ENCODE data around the gene LRRC8D.
"Not testable (repeated sequence)": the region's sequence is repeated elsewhere in the genome, so short reads cannot be mapped to it uniquely, and the experiment has no call there.

Gene LRRC8D

GRCh38 chr1:89820422-89821321 lies at the start of gene LRRC8D:
Gene LRRC8D (plus strand): TSS chr1:89821032. CDS start chr1:89933069, 112,037 bp downstream.
- in situ Hi-C loops (cut with MboI; ENCODE audit: low sequenced_read_pairs), result no loop called here

DNA sequence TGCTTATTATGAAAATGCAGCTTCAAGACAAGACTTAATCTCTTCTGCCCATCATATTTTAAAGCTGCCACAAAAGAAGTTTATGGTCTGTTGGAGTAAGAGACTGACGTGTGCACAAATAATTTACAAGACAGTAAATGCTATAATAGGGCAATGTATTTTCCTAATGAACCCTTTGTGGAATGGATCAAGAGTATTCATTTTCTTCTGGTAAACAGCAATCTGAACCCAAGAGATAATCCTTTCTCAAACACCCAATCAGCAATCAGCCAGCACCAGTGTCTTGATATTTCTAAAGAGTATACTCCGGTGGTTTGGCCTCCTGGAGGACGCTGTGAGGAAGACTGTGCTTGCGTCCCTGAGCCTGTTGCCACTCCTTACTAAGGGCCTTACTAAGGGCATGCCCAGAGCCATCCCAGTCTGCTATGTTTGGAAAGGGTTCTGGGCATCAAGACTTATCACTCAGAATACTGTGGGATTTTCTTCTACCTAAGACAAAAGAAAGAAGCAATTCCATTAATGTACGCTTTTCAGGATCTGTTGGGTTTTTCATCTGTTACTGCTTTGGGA lies 48.8 kb upstream of the LRRC8D start:
- in situ Hi-C loops (cut with MboI; ENCODE audit: low sequenced_read_pairs), result loop anchor here (25.0 kb wide), 1 partner anchor 285 kb away; no protein-coding TSS in a partner anchor

GRCh38 chr1:89776104-89776503 lies 44.7 kb upstream of the LRRC8D start:
- in situ Hi-C loops (cut with MboI; ENCODE audit: low sequenced_read_pairs), result not testable (repeated sequence)

DNA sequence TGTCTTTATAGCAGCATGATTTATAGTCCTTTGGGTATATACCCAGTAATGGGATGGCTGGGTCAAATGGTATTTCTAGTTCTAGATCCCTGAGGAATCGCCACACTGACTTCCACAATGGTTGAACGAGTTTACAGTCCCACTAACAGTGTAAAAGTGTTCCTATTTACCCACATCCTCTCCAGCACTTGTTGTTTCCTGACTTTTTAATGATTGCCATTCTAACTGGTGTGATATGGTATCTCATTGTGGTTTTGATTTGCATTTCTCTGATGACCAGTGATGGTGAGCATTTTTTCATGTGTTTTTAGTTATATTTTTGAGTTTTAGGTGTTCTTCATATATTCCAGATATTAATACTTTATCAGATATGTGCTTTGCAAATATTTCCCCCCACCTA lies 43.6 kb upstream of the LRRC8D start:
- in situ Hi-C loops (cut with MboI; ENCODE audit: low sequenced_read_pairs), result not testable (repeated sequence)

- in situ Hi-C loops (cut with MboI; ENCODE audit: low sequenced_read_pairs), result no loop called here
Measured at GRCh38 chr1:89779151-89779940, 41.5 kb upstream of the LRRC8D start.

DNA sequence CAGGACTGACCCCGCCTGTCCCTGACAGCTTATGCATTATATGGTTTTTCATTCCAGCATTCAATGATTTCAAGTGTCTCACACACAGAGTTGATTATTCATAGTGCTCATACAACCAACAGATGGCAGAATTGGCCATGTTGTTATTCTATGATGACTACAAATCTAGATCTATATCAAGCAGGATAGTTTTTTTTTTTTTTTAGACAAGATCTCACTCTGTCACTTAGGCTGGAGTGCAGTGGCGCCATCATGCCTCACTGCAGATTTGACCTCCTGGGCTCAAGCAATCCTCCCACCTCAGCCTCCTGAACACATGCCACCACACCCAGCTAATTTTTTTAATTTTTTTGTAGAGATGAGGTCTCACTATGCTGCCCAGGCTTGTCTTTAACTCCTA lies 40.1 kb upstream of the LRRC8D start:
- in situ Hi-C loops (cut with MboI; ENCODE audit: low sequenced_read_pairs), result no loop called here

DNA sequence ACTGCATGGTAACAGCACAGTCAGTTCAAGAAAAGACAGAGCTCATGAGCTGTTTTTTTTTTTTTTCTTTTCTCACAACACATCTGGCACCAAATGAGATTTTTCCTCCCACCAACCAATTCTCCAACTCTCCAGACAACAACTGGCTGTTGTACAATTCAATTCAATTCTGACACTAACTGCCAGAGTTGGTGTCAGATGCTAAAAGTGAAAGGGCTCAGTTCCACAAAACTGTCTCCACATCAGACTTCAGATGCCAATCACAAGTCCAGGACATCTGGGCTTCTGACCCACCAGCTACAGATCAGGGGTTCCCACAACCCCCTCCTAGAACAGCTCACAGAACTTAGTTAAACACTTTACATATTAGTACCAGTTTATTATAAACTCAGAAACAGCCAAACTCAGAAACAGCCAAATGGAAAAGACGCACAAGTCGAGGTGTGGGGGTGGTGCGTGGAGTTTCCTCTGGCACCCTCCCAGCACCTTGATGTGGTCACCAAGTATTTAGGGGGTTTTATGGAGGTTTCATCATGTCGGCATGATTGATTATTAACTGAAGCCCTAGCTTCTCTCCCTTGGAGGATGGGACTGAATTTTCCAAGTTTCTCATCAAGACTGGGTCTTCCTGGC lies 39.2 kb upstream of the LRRC8D start:
- in situ Hi-C loops (cut with MboI; ENCODE audit: low sequenced_read_pairs), result no loop called here

DNA sequence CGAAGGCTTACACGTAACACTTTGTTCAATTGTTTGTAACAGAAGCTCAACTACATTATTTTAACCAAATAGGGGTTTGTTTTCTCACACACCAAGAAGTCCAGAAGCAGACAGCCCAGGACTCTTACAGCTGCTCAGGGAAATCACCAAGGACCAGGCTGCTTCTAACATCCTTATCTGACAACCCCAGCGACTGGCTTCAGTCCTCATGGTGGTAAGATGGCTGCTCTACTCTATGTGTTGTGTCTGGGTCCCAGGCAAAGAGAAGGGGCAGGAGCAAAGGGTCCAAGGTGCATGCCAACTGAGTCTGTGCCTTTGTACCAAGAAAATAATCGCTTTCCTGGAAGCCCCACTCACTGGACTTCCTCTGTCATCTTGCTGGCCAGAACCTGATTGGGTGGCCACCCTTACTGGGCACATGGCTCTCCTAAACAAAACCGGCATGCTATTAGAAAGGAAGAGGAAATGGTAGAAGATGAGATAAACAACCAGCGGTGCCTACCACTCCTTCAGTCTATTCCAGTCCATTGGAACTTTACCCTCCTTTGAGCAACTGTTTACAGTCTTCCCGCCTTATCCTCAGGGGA lies 34.1 kb upstream of the LRRC8D start:
- in situ Hi-C loops (cut with MboI; ENCODE audit: low sequenced_read_pairs), result no loop called here

DNA sequence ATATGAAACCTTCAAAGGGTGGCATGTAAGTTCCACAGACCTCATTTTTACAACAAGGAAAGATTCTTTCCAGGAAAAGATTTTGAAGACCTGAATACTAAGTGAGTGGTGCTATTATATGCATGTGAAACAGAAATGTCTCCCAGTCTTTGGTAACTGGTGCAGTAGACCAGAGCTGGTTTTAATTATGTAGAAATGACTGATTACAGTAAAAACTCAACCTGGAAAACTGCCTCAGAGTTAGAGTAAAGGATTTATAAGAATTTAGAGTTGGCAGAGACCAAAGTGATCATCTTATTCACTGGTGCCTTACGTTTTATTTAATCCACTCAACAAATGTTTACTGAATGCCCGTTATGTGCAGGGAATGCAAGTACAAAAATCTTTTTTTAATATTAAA lies 30.2 kb upstream of the LRRC8D start:
- in situ Hi-C loops (cut with MboI; ENCODE audit: low sequenced_read_pairs), result no loop called here

GRCh38 chr1:89791064-89791726 lies 29.6 kb upstream of the LRRC8D start:
- in situ Hi-C loops (cut with MboI; ENCODE audit: low sequenced_read_pairs), result no loop called here

GRCh38 chr1:89794406-89794805 lies 26.4 kb upstream of the LRRC8D start:
- in situ Hi-C loops (cut with MboI; ENCODE audit: low sequenced_read_pairs), result no loop called here

DNA sequence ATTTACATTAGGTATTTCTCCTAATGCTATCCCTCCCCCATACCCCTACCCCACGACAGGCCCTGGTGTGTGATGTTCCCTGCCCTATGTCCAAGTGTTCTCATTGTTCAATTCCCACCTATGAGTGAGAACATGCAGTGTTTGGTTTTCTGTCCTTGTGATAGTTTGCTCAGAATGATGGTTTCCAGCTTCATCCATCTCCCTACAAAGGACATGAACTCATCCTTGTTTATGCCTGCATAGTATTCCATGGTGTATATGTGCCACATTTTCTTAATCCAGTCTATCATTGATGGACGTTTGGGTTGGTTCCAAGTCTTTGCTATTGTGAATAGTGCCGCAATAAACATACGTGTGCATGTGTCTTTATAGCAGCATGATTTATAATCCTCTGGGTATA lies 25.3 kb upstream of the LRRC8D start:
- in situ Hi-C loops (cut with MboI; ENCODE audit: low sequenced_read_pairs), result not testable (repeated sequence)

- in situ Hi-C loops (cut with MboI; ENCODE audit: low sequenced_read_pairs), result not testable (repeated sequence)
Measured at GRCh38 chr1:89797876-89798275, 23.0 kb upstream of the LRRC8D start.

DNA sequence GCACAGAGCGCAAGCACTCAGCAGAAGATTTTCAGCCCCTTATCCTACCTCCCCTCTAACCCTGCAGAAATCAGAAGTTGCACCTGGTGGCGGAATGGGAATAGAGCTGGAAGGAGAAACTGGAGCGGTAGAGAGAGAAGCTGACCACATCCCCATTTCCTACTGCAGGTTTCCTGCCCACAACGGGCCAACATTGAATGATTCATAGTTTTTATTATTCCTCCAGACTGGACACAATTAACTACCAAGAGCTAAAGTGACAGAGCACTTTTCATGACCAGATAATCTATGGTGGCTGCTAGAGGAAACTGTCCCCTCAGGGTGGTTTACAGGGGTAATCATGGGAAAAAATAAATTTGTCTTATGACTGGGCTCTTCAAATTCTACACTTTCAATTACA lies 21.3 kb upstream of the LRRC8D start:
- in situ Hi-C loops (cut with MboI; ENCODE audit: low sequenced_read_pairs), result no loop called here

GRCh38 chr1:89800022-89800655 lies 20.7 kb upstream of the LRRC8D start:
- in situ Hi-C loops (cut with MboI; ENCODE audit: low sequenced_read_pairs), result loop anchor here (10.0 kb wide), 1 partner anchor 195 kb away; the partner anchor contains the start of gene ZNF326

DNA sequence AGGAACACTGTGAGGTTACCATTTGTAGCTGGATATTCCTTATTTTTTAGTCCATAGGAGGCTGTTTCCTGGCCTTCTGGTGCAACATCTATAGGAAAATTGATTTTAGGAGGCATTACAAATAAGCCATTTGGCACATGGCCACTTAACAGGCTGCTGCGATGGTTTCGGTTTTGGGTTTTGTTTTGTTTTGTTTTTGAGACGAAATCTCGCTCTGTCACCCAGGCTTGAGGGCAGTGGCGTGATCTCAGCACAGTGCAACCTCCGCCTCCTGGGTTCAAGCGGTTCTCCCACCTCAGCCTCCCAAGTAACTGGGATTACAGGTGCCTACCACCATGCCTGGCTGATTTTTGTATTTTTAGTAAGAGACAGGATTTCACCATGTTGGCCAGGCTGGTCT lies 20.1 kb upstream of the LRRC8D start:
- in situ Hi-C loops (cut with MboI; ENCODE audit: low sequenced_read_pairs), result loop anchor here (10.0 kb wide), 1 partner anchor 194 kb away; the partner anchor contains the start of gene ZNF326

- in situ Hi-C loops (cut with MboI; ENCODE audit: low sequenced_read_pairs), result loop anchor here (10.0 kb wide), 1 partner anchor 193 kb away; the partner anchor contains the start of gene ZNF326
Measured at GRCh38 chr1:89802051-89802450, 18.8 kb upstream of the LRRC8D start.

GRCh38 chr1:89802841-89803240 lies 18.0 kb upstream of the LRRC8D start:
- in situ Hi-C loops (cut with MboI; ENCODE audit: low sequenced_read_pairs), result loop anchor here (10.0 kb wide), 1 partner anchor 192 kb away; the partner anchor contains the start of gene ZNF326

- in situ Hi-C loops (cut with MboI; ENCODE audit: low sequenced_read_pairs), result loop anchor here (10.0 kb wide), 1 partner anchor 190 kb away; the partner anchor contains the start of gene ZNF326
Measured at GRCh38 chr1:89804642-89805237, 16.1 kb upstream of the LRRC8D start.
